H9 (cell line): Measurements from ENCODE around the gene EXOG. TPM values are rescaled to one million over a fixed set of nuclear protein-coding genes. Genes with fewer than 3 reads are reported as not detected.

ENCODE experiments used
- DNase-seq: peaks from one replicate; pipeline ENCODE4 v3.0.0-alpha.2; 2017
- H2AFZ ChIP-seq: one replicate; pipeline ENCODE4 v1.6.1; 2013; ENCODE audit warnings: mild to moderate bottlenecking, low read length, control low read depth, moderate library complexity
- H2AK5ac ChIP-seq: 2 replicates; pipeline ENCODE4 v1.6.1; 2013; ENCODE audit warnings: low read length, control low read depth, mixed read lengths; ENCODE audit not compliant: insufficient read length
- H2BK120ac ChIP-seq: one replicate; pipeline ENCODE4 v1.6.1; 2013; ENCODE audit warnings: low read depth, mild to moderate bottlenecking, low read length, control low read depth, inconsistent platforms; ENCODE audit not compliant: poor library complexity, severe bottlenecking
- H2BK12ac ChIP-seq: 2 replicates; pipeline ENCODE4 v1.6.1; 2013; ENCODE audit warnings: low read length, control low read depth, mixed read lengths, low read depth; ENCODE audit not compliant: insufficient read length
- H2BK15ac ChIP-seq: 2 replicates; pipeline ENCODE4 v1.6.1; 2013; ENCODE audit warnings: low read depth, low read length, control low read depth
- H2BK20ac ChIP-seq: one replicate; pipeline ENCODE4 v1.6.1; 2013; ENCODE audit warnings: low read depth, mild to moderate bottlenecking, low read length, control low read depth, inconsistent platforms; ENCODE audit not compliant: poor library complexity, severe bottlenecking
- H2BK5ac ChIP-seq: 2 replicates; pipeline ENCODE4 v1.6.1; 2013; ENCODE audit warnings: low read length, control low read depth, mixed read lengths; ENCODE audit not compliant: insufficient read length
- H3K14ac ChIP-seq: 2 replicates; pipeline ENCODE4 v1.6.1; 2013; ENCODE audit warnings: low read length, control low read depth; ENCODE audit not compliant: insufficient read depth
- H3K18ac ChIP-seq: 2 replicates; pipeline ENCODE4 v1.6.1; 2013; ENCODE audit warnings: low read depth, mild to moderate bottlenecking, mixed read lengths, low read length, control low read depth; ENCODE audit not compliant: insufficient read length
- H3K23ac ChIP-seq: 2 replicates; pipeline ENCODE4 v1.6.1; 2013; ENCODE audit warnings: low read length, control low read depth, mixed read lengths, low read depth; ENCODE audit not compliant: insufficient read length
- H3K23me2 ChIP-seq: 2 replicates; pipeline ENCODE4 v1.6.1; 2013; ENCODE audit warnings: low read depth, mild to moderate bottlenecking, mixed read lengths, low read length, control low read depth; ENCODE audit not compliant: insufficient read length, poor library complexity, severe bottlenecking
- H3K27ac ChIP-seq: 2 replicates; pipeline ENCODE4 v1.5.1; 2013; ENCODE audit warnings: low read length, control low read depth, mixed read lengths, low read depth; ENCODE audit not compliant: insufficient read length
- H3K27me3 ChIP-seq: 2 replicates; pipeline ENCODE4 v1.6.1; 2013; ENCODE audit warnings: low read length, control low read depth, inconsistent platforms; ENCODE audit not compliant: insufficient read depth
- H3K4ac ChIP-seq: 2 replicates; pipeline ENCODE4 v1.6.1; 2013; ENCODE audit warnings: low read depth, mild to moderate bottlenecking, control low read depth, inconsistent platforms, low read length, moderate library complexity
- H3K4me1 ChIP-seq: 2 replicates; pipeline ENCODE4 v1.6.1; 2013; ENCODE audit warnings: low read length, control low read depth, inconsistent platforms; ENCODE audit not compliant: insufficient read depth
- H3K4me2 ChIP-seq: 2 replicates; pipeline ENCODE4 v1.6.1; 2013; ENCODE audit warnings: low read length, control low read depth, mixed read lengths; ENCODE audit not compliant: insufficient read length, insufficient read depth
- H3K56ac ChIP-seq: 2 replicates; pipeline ENCODE4 v1.6.1; 2013; ENCODE audit warnings: low read depth, mild to moderate bottlenecking, mixed read lengths, low read length, control low read depth; ENCODE audit not compliant: insufficient read length
- H3K79me1 ChIP-seq: 2 replicates; pipeline ENCODE4 v1.6.1; 2013; ENCODE audit warnings: low read depth, mild to moderate bottlenecking, moderate library complexity, low read length, control low read depth, inconsistent platforms; ENCODE audit not compliant: insufficient read depth, poor library complexity, severe bottlenecking
- H3K79me2 ChIP-seq: 2 replicates; pipeline ENCODE4 v1.6.1; 2013; ENCODE audit warnings: low read length, control low read depth, inconsistent platforms; ENCODE audit not compliant: insufficient read depth
- H3K9ac ChIP-seq: 2 replicates; pipeline ENCODE4 v1.6.1; 2013; ENCODE audit warnings: low read length, control low read depth, mixed read lengths; ENCODE audit not compliant: insufficient read length; ENCODE audit errors: extremely low read depth
- H3K9me3 ChIP-seq: one replicate; pipeline ENCODE4 v1.6.1; 2013; ENCODE audit warnings: low read depth, low read length, inconsistent platforms; ENCODE audit not compliant: control insufficient read depth
- H3T11ph ChIP-seq: one replicate; pipeline ENCODE4 v1.6.1; 2013; ENCODE audit warnings: mild to moderate bottlenecking, low read length, control low read depth, inconsistent platforms
- H4K20me1 ChIP-seq: one replicate; pipeline ENCODE4 v1.6.1; 2013; ENCODE audit not compliant: control insufficient read depth, insufficient read length, insufficient read depth
- H4K5ac ChIP-seq: 2 replicates; pipeline ENCODE4 v1.6.1; 2013; ENCODE audit warnings: low read depth, mild to moderate bottlenecking, mixed read lengths, low read length, control low read depth; ENCODE audit not compliant: insufficient read length
- H4K8ac ChIP-seq: replicated peaks from 2 replicates; pipeline ENCODE4 v1.6.1; 2013; ENCODE audit warnings: low read length, control low read depth, mixed read lengths, low read depth; ENCODE audit not compliant: insufficient read length
- H4K91ac ChIP-seq: 2 replicates; pipeline ENCODE4 v1.6.1; 2013; ENCODE audit warnings: low read depth, mild to moderate bottlenecking, moderate library complexity, mixed read lengths, low read length, control low read depth; ENCODE audit not compliant: insufficient read length
- H3K27ac Mint-ChIP-seq, 3 experiments: 2 replicates in 2 of 3; 3 replicates in 1 of 3; pipeline ENCODE4 v1.8.0; 2020 to 2021; ENCODE audit warnings: mixed read lengths in 3 of 3, mild to moderate bottlenecking in 1 of 3, moderate library complexity in 1 of 3
- H3K27me3 Mint-ChIP-seq: 2 replicates; pipeline ENCODE4 v1.8.0; 2021; ENCODE audit warnings: low read depth, mild to moderate bottlenecking, moderate library complexity, mixed read lengths
- H3K36me3 Mint-ChIP-seq, 3 experiments: 2 replicates in 2 of 3; 3 replicates in 1 of 3; pipeline ENCODE4 v1.8.0; 2020 to 2021; ENCODE audit warnings: low read depth in 3 of 3, mixed read lengths in 3 of 3; ENCODE audit not compliant: insufficient read depth in 1 of 3
- H3K4me1 Mint-ChIP-seq, 2 experiments: 2 replicates each; pipeline ENCODE4 v1.8.0; 2020; ENCODE audit warnings: mixed read lengths in 2 of 2
- H3K4me3 Mint-ChIP-seq, 2 experiments: 2 replicates in 1 of 2; 3 replicates in 1 of 2; pipeline ENCODE4 v1.8.0; 2020 to 2021; ENCODE audit warnings: mild to moderate bottlenecking in 2 of 2, mixed read lengths in 2 of 2, moderate library complexity in 1 of 2
- H3K9me3 Mint-ChIP-seq, 2 experiments: 2 replicates in 1 of 2; 3 replicates in 1 of 2; pipeline ENCODE4 v1.8.0; 2020; ENCODE audit warnings: mild to moderate bottlenecking in 2 of 2, mixed read lengths in 2 of 2, moderate library complexity in 1 of 2
- WGBS: extraction: QIAGEN DNeasy Blood & Tissue Kit; methylation state at CpG from one replicate; pipeline ENCODE4 v1.1.7; 2013; ENCODE audit warnings: missing lambda C conversion rate, low lambda C conversion rate, mixed read lengths; ENCODE audit not compliant: insufficient read length; ENCODE audit errors: extremely low coverage; 5-methylcytosine and 5-hydroxymethylcytosine counted together
- total RNA-seq: library from RNA; stranded (reverse); gene quantifications from 2 replicates; pipeline ENCODE4 v1.2.1, GENCODE V29; 2021
- TF ChIP-seq, protein P1 (sequence below): fragments of 200-600 bp; sonication (generic); conservative IDR thresholded peaks from 3 replicates; pipeline ENCODE4 v1.8.0; 2021; ENCODE audit warnings: antibody characterized with exemption, mild to moderate bottlenecking

EXOG gene
- total RNA-seq, 1 experiment from 2014 or later = 14.1 TPM

DNA sequence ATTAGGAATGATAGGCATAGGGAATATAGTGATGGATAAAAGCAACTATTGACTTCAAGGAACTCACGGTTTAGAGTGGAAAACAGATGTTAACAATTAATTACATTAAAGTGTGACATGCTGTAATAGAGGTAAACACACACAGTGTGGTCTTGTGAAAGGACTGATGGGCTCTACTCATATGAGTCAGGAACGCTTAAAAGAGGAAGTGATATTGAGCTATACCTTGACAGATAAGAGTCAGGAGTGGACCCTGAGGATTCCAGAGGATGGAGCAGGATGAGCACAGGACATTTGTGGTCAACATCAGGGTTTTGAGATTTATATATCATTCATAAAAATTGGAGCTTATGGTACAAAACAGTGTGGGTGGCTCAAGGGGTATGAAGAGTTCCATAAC lies 11.0 kb downstream of the EXOG start:
- Histone ChIP-seq H2BK120ac (no peak overlapping the region), H2AK5ac (no peak overlapping the region), H3K79me2 (no peaks in the 10 kb centered on the region), H2AFZ (no peak overlapping the region), H2BK20ac (no peak overlapping the region), H3K18ac (no peak overlapping the region), H3K4ac (no peak overlapping the region), H3K4me2 (no peak overlapping the region), H3K9ac (no peak overlapping the region), H3K27me3 (no peaks in the 10 kb centered on the region), H2BK15ac (no peak overlapping the region), H4K91ac (no peak overlapping the region), H2BK5ac (no peak overlapping the region), H3T11ph (no peak overlapping the region), H3K79me1 (no peaks in the 10 kb centered on the region), H3K4me1 (no peaks in the 10 kb centered on the region), H3K56ac (no peak overlapping the region), H3K9me3 (no peaks in the 10 kb centered on the region), H4K5ac (no peak overlapping the region), H4K20me1 (no peaks in the 10 kb centered on the region), H3K27ac (no peak overlapping the region), H3K23me2 (no peaks in the 10 kb centered on the region), H3K23ac (no peak overlapping the region), H2BK12ac (no peak overlapping the region), H4K8ac (no peak overlapping the region), H3K14ac (no peak overlapping the region)
- H3K4me3 Mint-ChIP-seq = no peak overlapping the region
- WGBS = no CpG with 5 or more reads among the region's 2 CpGs
- TF ChIP-seq, protein P1, sequence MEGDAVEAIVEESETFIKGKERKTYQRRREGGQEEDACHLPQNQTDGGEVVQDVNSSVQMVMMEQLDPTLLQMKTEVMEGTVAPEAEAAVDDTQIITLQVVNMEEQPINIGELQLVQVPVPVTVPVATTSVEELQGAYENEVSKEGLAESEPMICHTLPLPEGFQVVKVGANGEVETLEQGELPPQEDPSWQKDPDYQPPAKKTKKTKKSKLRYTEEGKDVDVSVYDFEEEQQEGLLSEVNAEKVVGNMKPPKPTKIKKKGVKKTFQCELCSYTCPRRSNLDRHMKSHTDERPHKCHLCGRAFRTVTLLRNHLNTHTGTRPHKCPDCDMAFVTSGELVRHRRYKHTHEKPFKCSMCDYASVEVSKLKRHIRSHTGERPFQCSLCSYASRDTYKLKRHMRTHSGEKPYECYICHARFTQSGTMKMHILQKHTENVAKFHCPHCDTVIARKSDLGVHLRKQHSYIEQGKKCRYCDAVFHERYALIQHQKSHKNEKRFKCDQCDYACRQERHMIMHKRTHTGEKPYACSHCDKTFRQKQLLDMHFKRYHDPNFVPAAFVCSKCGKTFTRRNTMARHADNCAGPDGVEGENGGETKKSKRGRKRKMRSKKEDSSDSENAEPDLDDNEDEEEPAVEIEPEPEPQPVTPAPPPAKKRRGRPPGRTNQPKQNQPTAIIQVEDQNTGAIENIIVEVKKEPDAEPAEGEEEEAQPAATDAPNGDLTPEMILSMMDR = no peak
- no peaks in the 10 kb centered on the region for H3K4me1 Mint-ChIP-seq
- H3K27me3 Mint-ChIP-seq = no peaks in the 10 kb centered on the region
- H3K27ac Mint-ChIP-seq = no peak overlapping the region
- DNase-seq = no peak
- H3K36me3 Mint-ChIP-seq = peaks cover 7 to 44% (median 30%) of the 10 kb centered on the region in 3 experiments; a peak in 5 of 7 replicates
- H3K9me3 Mint-ChIP-seq = no peaks in the 10 kb centered on the region
